Endothelial cell of umbilical vein (primary cell): Measurements from ENCODE around the gene CRISP3. TPM values are rescaled to one million over a fixed set of nuclear protein-coding genes. Genes with fewer than 3 reads are reported as not detected.

Experiments used
- BruUV-seq: library from RNA; stranded (reverse); fragments of 400-500 nt; replicated peaks from 2 replicates; lab custom pipeline; 2021; lab: Mats Ljungman, UMichigan
- CTCF ChIA-PET: fragments of 300-600, 350-600 bp; sonication (Branson Sonifier 250); formaldehyde crosslinking; loops from one replicate; lab custom pipeline; 2021; ENCODE audit warnings: antibody characterized with exemption, inconsistent platforms; lab: Charles Lee
- POLR2A ChIA-PET: fragments of 300-600, 350-600 bp; sonication (Branson Sonifier 250); formaldehyde crosslinking; loops from one replicate; lab custom pipeline; 2021; ENCODE audit warnings: antibody characterized with exemption, inconsistent platforms; lab: Charles Lee
- DNase-seq: peaks from one replicate; pipeline ENCODE4 v3.0.0-alpha.2; 2011; ENCODE audit warnings: low read depth, low spot score
- FAIRE-seq: peaks from 2 replicates; lab custom pipeline; 2011; peaks lifted over from hg19 to GRCh38; lab: Jason Lieb, UNC
- H2AFZ ChIP-seq: 2 replicates; pipeline ENCODE4 v1.6.0; 2012; ENCODE audit warnings: low read depth, low read length, control low read depth, inconsistent platforms
- H3K27ac ChIP-seq: 2 replicates; pipeline ENCODE4 v1.5.1; 2011; ENCODE audit warnings: low read depth, mild to moderate bottlenecking, control low read depth, low read length, moderate library complexity; ENCODE audit not compliant: insufficient read depth
- H3K27me3 ChIP-seq, 2 experiments: 2 replicates each; pipeline versions ENCODE4 v1.6.0 to v1.6.1; 2011; ENCODE audit warnings: low read length in 2 of 2, mixed read lengths in 1 of 2; ENCODE audit not compliant: control insufficient read depth in 2 of 2, insufficient read depth in 2 of 2
- H3K36me3 ChIP-seq, 2 experiments: 2 replicates in 1 of 2; 3 replicates in 1 of 2; pipeline ENCODE4 v1.5.1; 2011; ENCODE audit warnings: low read length in 2 of 2, mild to moderate bottlenecking in 1 of 2, moderate library complexity in 1 of 2; ENCODE audit not compliant: control insufficient read depth in 2 of 2, insufficient read depth in 2 of 2; ENCODE audit errors: extremely low read depth in 1 of 2
- H3K4me1 ChIP-seq: 3 replicates; pipeline ENCODE4 v1.5.1; 2011; ENCODE audit warnings: mild to moderate bottlenecking, low read length; ENCODE audit not compliant: control insufficient read depth, insufficient read depth; ENCODE audit errors: extremely low read depth
- H3K4me2 ChIP-seq: 2 replicates; pipeline ENCODE4 v1.6.1; 2011; ENCODE audit warnings: low read length, control low read depth, mixed read lengths; ENCODE audit not compliant: insufficient read depth
- H3K4me3 ChIP-seq, 3 experiments: fragments of 200-600 bp in 1 of 3; sonication (generic), shearing (Covaris generic) in 1 of 3; replicated peaks in 1 of 3; 2 replicates each; pipeline ENCODE4 v1.5.1; 2011 to 2016; ENCODE audit warnings: control low read depth in 3 of 3, low read length in 3 of 3, mild to moderate bottlenecking in 2 of 3, inconsistent platforms in 1 of 3, low read depth in 1 of 3, moderate library complexity in 1 of 3; ENCODE audit not compliant: insufficient read depth in 1 of 3
- H3K79me2 ChIP-seq: 2 replicates; pipeline ENCODE4 v1.6.0; 2012; ENCODE audit warnings: low read length, inconsistent platforms; ENCODE audit not compliant: control insufficient read depth, insufficient read depth
- H3K9ac ChIP-seq: replicated peaks from 2 replicates; pipeline ENCODE3; 2011; ENCODE audit warnings: low read length, control low read depth; ENCODE audit not compliant: insufficient read depth; ENCODE audit errors: extremely low read depth
- H3K9me1 ChIP-seq: replicated peaks from 3 replicates; pipeline ENCODE4 v1.6.0; 2011; ENCODE audit warnings: mild to moderate bottlenecking, low read length; ENCODE audit not compliant: control insufficient read depth, insufficient read depth; ENCODE audit errors: extremely low read depth
- H3K9me3 ChIP-seq: replicated peaks from 2 replicates; pipeline ENCODE4 v1.5.1; 2012; ENCODE audit warnings: low read length, inconsistent platforms; ENCODE audit not compliant: control insufficient read depth, insufficient read depth
- H4K20me1 ChIP-seq: replicated peaks from 2 replicates; pipeline ENCODE3; 2011; ENCODE audit warnings: mild to moderate bottlenecking, low read length; ENCODE audit not compliant: control insufficient read depth, insufficient read depth; ENCODE audit errors: extremely low read depth
- EZH2 ChIP-seq: IDR thresholded peaks from 2 replicates; pipeline ENCODE4 v1.6.1; 2012; ENCODE audit warnings: borderline replicate concordance, low read depth, mild to moderate bottlenecking, moderate library complexity, low read length, inconsistent platforms; ENCODE audit not compliant: severe bottlenecking
- FOS ChIP-seq: IDR thresholded peaks from 2 replicates; pipeline ENCODE4 v1.6.1; 2011; ENCODE audit warnings: mild to moderate bottlenecking, low read length, moderate library complexity, borderline replicate concordance; ENCODE audit not compliant: insufficient read depth
- GATA2 ChIP-seq: IDR thresholded peaks from 2 replicates; pipeline ENCODE4 v1.7.0; 2011; ENCODE audit warnings: low read depth, mild to moderate bottlenecking, moderate library complexity, mixed read lengths, low read length; ENCODE audit not compliant: insufficient read length, insufficient read depth
- JUN ChIP-seq: IDR thresholded peaks from 2 replicates; pipeline ENCODE4 v1.6.1; 2011; ENCODE audit warnings: borderline replicate concordance, low read depth; ENCODE audit not compliant: insufficient read length, insufficient read depth
- MYC ChIP-seq: IDR thresholded peaks from one replicate; pipeline ENCODE4 v1.6.1; 2011; ENCODE audit warnings: mild to moderate bottlenecking, low read depth, low read length
- POLR2A ChIP-seq: IDR thresholded peaks from 2 replicates; pipeline ENCODE4 v1.6.1; 2012; ENCODE audit warnings: low read depth, mild to moderate bottlenecking, control low read depth, low read length
- POLR2AphosphoS5 ChIP-seq: IDR thresholded peaks from 2 replicates; pipeline ENCODE4 v1.6.1; 2012; ENCODE audit warnings: low read depth, mild to moderate bottlenecking, control low read depth, low read length, moderate library complexity; ENCODE audit not compliant: insufficient read depth
- dilution Hi-C: fragments of 300-500 bp; cut with MboI; formaldehyde crosslinking; loops from one replicate; pipeline ENCODE4 v1.15.0; 2019; ENCODE audit warnings: low sequenced_read_pairs; ENCODE audit not compliant: extremely low pct_ligation_motif_present
- intact Hi-C: fragments of 100-400 bp; cut with micrococcal nuclease; formaldehyde crosslinking; loops from one replicate; pipeline ENCODE4 v1.10.0; 2022
- polyA plus RNA-seq, 4 experiments: library from polyadenylated mRNA; depleted of rRNA in 3 of 4; stranded (reverse) in 3 of 4; unstranded in 1 of 4; fragments of >200 nt; gene quantifications; 2 replicates each; pipeline versions ENCODE4 v1.2.1 to v1.2.3, GENCODE V29; 2011 to 2012; ENCODE audit warnings: missing spikeins in 1 of 4
- total RNA-seq: library from RNA; stranded (reverse); gene quantifications from 2 replicates; pipeline ENCODE4 v1.2.3, GENCODE V29; 2021
- TF ChIP-seq, protein P1 (sequence below): IDR thresholded peaks from 2 replicates; pipeline ENCODE4 v1.6.1; 2011; ENCODE audit not compliant: insufficient read depth, insufficient read length
- TF ChIP-seq, protein P2 (sequence below), 2 donors: IDR thresholded peaks; 1 replicate in 1 of 2; 2 replicates in 1 of 2; pipeline ENCODE4 v1.5.1; 2011; ENCODE audit warnings: low read length in 2 of 2, mild to moderate bottlenecking in 2 of 2, moderate library complexity in 2 of 2, control low read depth in 1 of 2, inconsistent platforms in 1 of 2, low read depth in 1 of 2; ENCODE audit not compliant: insufficient read depth in 1 of 2; ENCODE audit errors: extremely low read depth in 1 of 2

The CRISP3 gene
- total and polyA plus RNA-seq, 2 donors (not counting 3 experiments of a cell fraction or from before 2014, with no cell fraction given): not detected

DNA sequence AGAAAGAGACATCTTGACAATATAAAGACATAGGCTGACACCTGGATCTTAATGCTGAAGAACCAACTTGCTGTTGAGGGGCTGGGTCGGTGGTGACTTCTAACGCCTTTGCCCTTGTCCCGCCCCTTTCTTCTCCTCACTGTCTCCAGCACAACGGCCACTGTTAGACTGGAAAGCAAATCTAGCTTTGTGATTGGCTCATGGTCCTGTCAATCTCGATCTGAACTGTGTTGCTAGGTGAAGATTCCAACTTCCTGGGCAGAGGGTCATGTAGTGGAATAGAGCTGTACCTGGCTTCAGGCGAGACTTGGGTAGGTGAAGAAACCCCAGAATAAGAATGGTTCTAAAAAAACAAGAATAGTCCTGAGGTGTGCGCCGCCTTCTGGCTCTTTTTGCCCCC, 43.0 kb upstream of the CRISP3 start, which contains the start of gene PGK2:
PGK2 (minus strand) TSS at position 110 of the 400 bp plus-strand sequence; CDS start at position 12, 98 bp downstream.
- TF ChIP-seq POLR2A (no peak), GATA2 (no peak), FOS (no peak)
- Histone ChIP-seq H3K4me2 (no peak within 1 kb of the TSS), H3K9ac (no peak within 1 kb of the TSS), H3K9me3 (peaks cover 4% of the 10 kb centered on the region), H3K4me3 (no peak within 1 kb of the TSS), H3K27ac (no peak within 1 kb of the TSS), H4K20me1 (no peaks in the 10 kb centered on the region), H2AFZ (no peak within 1 kb of the TSS), H3K36me3 (no peaks in the 10 kb centered on the region), H3K79me2 (no peaks in the 10 kb centered on the region), H3K4me1 (no peaks in the 10 kb centered on the region), H3K27me3 (no peaks in the 10 kb centered on the region), H3K9me1 (no peaks in the 10 kb centered on the region)
- ChIA-PET POLR2A (no interaction called here), CTCF (no interaction called here)
- no TSS peak for BruUV-seq
- no peak for FAIRE-seq
- intact Hi-C loops (no loop called here), dilution Hi-C loops (no loop called here)
- DNase-seq: no peak

DNA sequence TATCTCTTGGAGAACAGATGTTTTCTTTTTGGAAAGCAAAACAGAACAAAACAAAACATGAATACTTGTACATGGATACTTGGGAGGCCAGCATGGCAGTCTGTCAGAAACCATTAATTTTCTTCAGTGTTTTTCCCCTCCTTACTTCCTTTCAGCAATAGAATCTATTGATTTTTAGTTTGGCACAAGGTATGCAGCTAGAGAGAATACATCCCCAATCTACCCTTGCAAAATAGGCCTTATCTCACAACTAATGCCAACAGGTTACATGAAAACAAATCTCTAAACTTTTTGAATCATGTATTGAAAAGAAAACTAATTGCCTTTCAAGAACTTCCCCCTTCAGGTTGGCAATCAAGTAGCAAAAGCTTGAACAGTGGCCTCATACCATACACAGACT, 40.1 kb upstream of the CRISP3 start:
- FAIRE-seq (no peak), DNase-seq (no peak)
- H3K9me1 ChIP-seq: no peaks in the 10 kb centered on the region
- no peaks in the 10 kb centered on the region for H3K36me3 ChIP-seq
- H3K79me2 ChIP-seq: no peaks in the 10 kb centered on the region
- no peak overlapping the region for H3K27ac ChIP-seq
- no peak overlapping the region for H3K4me3 ChIP-seq
- dilution Hi-C loops: no loop called here
- no peak overlapping the region for H3K9ac ChIP-seq
- POLR2A ChIA-PET: no interaction called here
- no peaks in the 10 kb centered on the region for H3K27me3 ChIP-seq
- no peak overlapping the region for H3K4me2 ChIP-seq
- BruUV-seq: no TSS peak
- no peaks in the 10 kb centered on the region for H4K20me1 ChIP-seq
- CTCF ChIA-PET: no interaction called here
- H3K4me1 ChIP-seq: no peaks in the 10 kb centered on the region
- H3K9me3 ChIP-seq: peaks cover 4% of the 10 kb centered on the region
- TF ChIP-seq, protein P1, sequence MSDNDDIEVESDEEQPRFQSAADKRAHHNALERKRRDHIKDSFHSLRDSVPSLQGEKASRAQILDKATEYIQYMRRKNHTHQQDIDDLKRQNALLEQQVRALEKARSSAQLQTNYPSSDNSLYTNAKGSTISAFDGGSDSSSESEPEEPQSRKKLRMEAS: no peak
- TF ChIP-seq POLR2AphosphoS5: no peak
- TF ChIP-seq POLR2A: no peak
- TF ChIP-seq MYC: no peak
- TF ChIP-seq, protein P2, sequence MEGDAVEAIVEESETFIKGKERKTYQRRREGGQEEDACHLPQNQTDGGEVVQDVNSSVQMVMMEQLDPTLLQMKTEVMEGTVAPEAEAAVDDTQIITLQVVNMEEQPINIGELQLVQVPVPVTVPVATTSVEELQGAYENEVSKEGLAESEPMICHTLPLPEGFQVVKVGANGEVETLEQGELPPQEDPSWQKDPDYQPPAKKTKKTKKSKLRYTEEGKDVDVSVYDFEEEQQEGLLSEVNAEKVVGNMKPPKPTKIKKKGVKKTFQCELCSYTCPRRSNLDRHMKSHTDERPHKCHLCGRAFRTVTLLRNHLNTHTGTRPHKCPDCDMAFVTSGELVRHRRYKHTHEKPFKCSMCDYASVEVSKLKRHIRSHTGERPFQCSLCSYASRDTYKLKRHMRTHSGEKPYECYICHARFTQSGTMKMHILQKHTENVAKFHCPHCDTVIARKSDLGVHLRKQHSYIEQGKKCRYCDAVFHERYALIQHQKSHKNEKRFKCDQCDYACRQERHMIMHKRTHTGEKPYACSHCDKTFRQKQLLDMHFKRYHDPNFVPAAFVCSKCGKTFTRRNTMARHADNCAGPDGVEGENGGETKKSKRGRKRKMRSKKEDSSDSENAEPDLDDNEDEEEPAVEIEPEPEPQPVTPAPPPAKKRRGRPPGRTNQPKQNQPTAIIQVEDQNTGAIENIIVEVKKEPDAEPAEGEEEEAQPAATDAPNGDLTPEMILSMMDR (IDR thresholded peaks at IDR 0.05; ENCODE audit: extremely low read depth in 1 of 2, insufficient read depth in 1 of 2, low read depth in 1 of 2, low read length in 2 of 2): no peak
- TF ChIP-seq JUN: no peak
- no peak for TF ChIP-seq FOS
- no peak for TF ChIP-seq GATA2
- no peak for TF ChIP-seq EZH2
- intact Hi-C loops: no loop called here
- H2AFZ ChIP-seq: no peak overlapping the region
